SKM-1 (cell line): ENCODE measurements around the gene CENPP.

ENCODE experiments used
- DNase-seq: peaks from one replicate; lab custom pipeline; 2025; ENCODE audit not compliant: unreplicated experiment; lab: John Stamatoyannopoulos, UW

The CENPP gene

GRCh38 chr9:92503156-92503555, 177.4 kb downstream of the CENPP start:
- DNase-seq: no peak

- DNase-seq: no peak
These were observed 179.1 kb downstream of the CENPP start for GRCh38 chr9:92504881-92505280.

- DNase-seq: no peak
These were observed 180.6 kb downstream of the CENPP start for GRCh38 chr9:92506184-92506857.

GRCh38 chr9:92507005-92507404, 181.3 kb downstream of the CENPP start:
- no peak for DNase-seq

- DNase-seq: no peak
These were observed 181.7 kb downstream of the CENPP start for GRCh38 chr9:92507496-92507895.

GRCh38 chr9:92508018-92508820, 182.5 kb downstream of the CENPP start:
- DNase-seq: no peak

- no peak for DNase-seq
These were observed 183.3 kb downstream of the CENPP start for GRCh38 chr9:92509050-92509449.

- no peak for DNase-seq
These were observed 185.0 kb downstream of the CENPP start for GRCh38 chr9:92510747-92511146.

- DNase-seq: no peak
These were observed 186.9 kb downstream of the CENPP start for GRCh38 chr9:92512622-92513021.

- DNase-seq: no peak
These were observed 187.6 kb downstream of the CENPP start for GRCh38 chr9:92513349-92513748.

GRCh38 chr9:92514635-92515034, 188.9 kb downstream of the CENPP start:
- DNase-seq: no peak

- DNase-seq: no peak
These were observed 190.8 kb downstream of the CENPP start for GRCh38 chr9:92516521-92516920.

GRCh38 chr9:92517046-92517445, 191.3 kb downstream of the CENPP start:
- DNase-seq: no peak

- no peak for DNase-seq
These were observed 192.4 kb downstream of the CENPP start for GRCh38 chr9:92518199-92518598.

- DNase-seq: no peak
These were observed 195.1 kb downstream of the CENPP start for GRCh38 chr9:92520837-92521236.

GRCh38 chr9:92522983-92523970, 197.5 kb downstream of the CENPP start:
- no peak for DNase-seq

GRCh38 chr9:92524881-92525280, 199.1 kb downstream of the CENPP start:
- no peak for DNase-seq

GRCh38 chr9:92525306-92525705, 199.6 kb downstream of the CENPP start:
- no peak for DNase-seq

GRCh38 chr9:92527291-92527828, 201.6 kb downstream of the CENPP start:
- no peak for DNase-seq

- DNase-seq: no peak
These were observed 202.2 kb downstream of the CENPP start for GRCh38 chr9:92527832-92528521.

- no peak for DNase-seq
These were observed 202.7 kb downstream of the CENPP start for GRCh38 chr9:92528522-92528849.
